WTC11 (cell line): ENCODE results near the gene TMEM82.

Experiments
- CBFB ChIP-seq: sonication (generic); formaldehyde crosslinking; IDR thresholded peaks from 2 replicates; pipeline ENCODE4 v1.8.1; 2022; ENCODE audit warnings: mild to moderate bottlenecking, low read depth, missing genetic modification reagents
- CREB1 ChIP-seq: sonication (generic); formaldehyde crosslinking; IDR thresholded peaks from 2 replicates; pipeline ENCODE4 v1.8.0; 2023; ENCODE audit warnings: mild to moderate bottlenecking, missing genetic modification reagents
- CREM ChIP-seq: sonication (generic); formaldehyde crosslinking; IDR thresholded peaks from 2 replicates; pipeline ENCODE4 v1.8.1; 2022; ENCODE audit warnings: mild to moderate bottlenecking, missing genetic modification reagents, moderate library complexity
- JAZF1 ChIP-seq: fragments of 250-450 bp; sonication (Bioruptor Pico); IDR thresholded peaks from 2 replicates; pipeline ENCODE4 v1.9.0; 2021; ENCODE audit warnings: moderate library complexity, mild to moderate bottlenecking, inconsistent platforms
- JUN ChIP-seq: sonication (generic); formaldehyde crosslinking; IDR thresholded peaks from 2 replicates; pipeline ENCODE4 v1.8.0; 2023; ENCODE audit warnings: mild to moderate bottlenecking, missing genetic modification reagents
- NR1H2 ChIP-seq: sonication (generic); formaldehyde crosslinking; IDR thresholded peaks from 2 replicates; pipeline ENCODE4 v1.9.0; 2021; ENCODE audit warnings: mild to moderate bottlenecking, moderate library complexity, missing genetic modification reagents
- TCF7 ChIP-seq: sonication (generic); formaldehyde crosslinking; IDR thresholded peaks from 2 replicates; pipeline ENCODE4 v1.8.0; 2022; ENCODE audit warnings: mild to moderate bottlenecking, low read depth, missing genetic modification reagents, moderate library complexity
- TF ChIP-seq, protein P1 (sequence below): fragments of 250-450 bp; sonication (Bioruptor Pico); IDR thresholded peaks from 2 replicates; pipeline ENCODE4 v1.9.0; 2021; ENCODE audit warnings: moderate library complexity, mild to moderate bottlenecking, inconsistent platforms, borderline replicate concordance
- TF ChIP-seq, protein P2 (sequence below): sonication (generic); formaldehyde crosslinking; IDR thresholded peaks from 2 replicates; pipeline ENCODE4 v1.8.0; 2022; ENCODE audit warnings: mild to moderate bottlenecking, missing genetic modification reagents
- TF ChIP-seq, protein P3 (sequence below): fragments of 200-600 bp; IDR thresholded peaks from 2 replicates; pipeline ENCODE4 v1.8.0; 2022; ENCODE audit warnings: antibody characterized with exemption
- TF ChIP-seq, protein P4 (sequence below): sonication (generic); formaldehyde crosslinking; IDR thresholded peaks from 2 replicates; pipeline ENCODE4 v1.8.1; 2023; ENCODE audit warnings: mild to moderate bottlenecking, missing genetic modification reagents, moderate library complexity

DNA sequence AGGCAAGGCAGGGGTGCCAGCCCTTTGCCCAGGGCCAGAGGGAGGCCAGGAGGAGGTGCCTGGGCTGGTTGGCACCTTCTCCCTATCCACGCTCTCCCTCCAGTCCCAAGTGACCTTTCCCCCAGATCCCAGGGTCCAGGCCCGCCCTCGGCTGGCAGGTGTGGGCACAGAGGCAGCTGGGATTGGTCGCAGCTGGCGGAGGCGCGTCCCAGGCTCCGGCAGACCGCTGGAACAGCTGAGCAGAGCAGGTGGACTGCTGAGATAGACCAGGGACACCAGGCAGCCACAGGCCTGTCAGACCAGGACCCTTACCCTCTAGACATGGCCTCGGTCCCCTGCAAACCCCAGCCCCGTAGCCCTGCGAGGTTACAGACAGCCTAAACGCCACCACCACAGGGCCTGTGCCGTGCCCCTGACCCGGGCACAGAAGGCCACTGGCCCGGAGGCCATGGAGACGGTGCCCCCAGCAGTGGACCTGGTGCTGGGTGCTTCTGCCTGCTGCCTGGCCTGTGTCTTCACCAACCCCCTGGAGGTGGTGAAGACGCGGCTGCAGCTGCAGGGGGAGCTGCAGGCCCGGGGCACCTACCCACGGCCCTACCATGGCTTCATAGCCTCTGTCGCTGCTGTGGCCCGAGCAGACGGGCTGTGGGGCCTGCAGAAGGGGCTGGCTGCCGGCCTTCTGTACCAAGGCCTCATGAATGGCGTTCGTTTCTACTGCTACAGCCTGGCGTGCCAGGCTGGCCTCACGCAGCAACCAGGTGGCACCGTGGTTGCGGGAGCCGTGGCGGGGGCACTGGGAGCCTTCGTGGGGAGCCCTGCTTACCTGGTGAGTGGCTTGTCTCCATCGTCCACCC is 6.0 kb upstream of the TMEM82 start, which contains the start of gene SLC25A34:
- no peak for TF ChIP-seq CBFB (CRISPR knock-in tag)
- TF ChIP-seq CREB1 (CRISPR knock-in tag), result no peak
- TF ChIP-seq, protein P1, sequence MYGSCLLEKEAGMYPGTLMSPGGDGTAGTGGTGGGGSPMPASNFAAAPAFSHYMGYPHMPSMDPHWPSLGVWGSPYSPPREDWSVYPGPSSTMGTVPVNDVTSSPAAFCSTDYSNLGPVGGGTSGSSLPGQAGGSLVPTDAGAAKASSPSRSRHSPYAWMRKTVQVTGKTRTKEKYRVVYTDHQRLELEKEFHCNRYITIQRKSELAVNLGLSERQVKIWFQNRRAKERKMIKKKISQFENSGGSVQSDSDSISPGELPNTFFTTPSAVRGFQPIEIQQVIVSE (CRISPR knock-in tag), result no peak
- TF ChIP-seq, protein P2, sequence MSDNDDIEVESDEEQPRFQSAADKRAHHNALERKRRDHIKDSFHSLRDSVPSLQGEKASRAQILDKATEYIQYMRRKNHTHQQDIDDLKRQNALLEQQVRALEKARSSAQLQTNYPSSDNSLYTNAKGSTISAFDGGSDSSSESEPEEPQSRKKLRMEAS (CRISPR knock-in tag), result no peak
- TF ChIP-seq TCF7 (CRISPR knock-in tag), result no peak
- no peak for TF ChIP-seq CREM (CRISPR knock-in tag)
- TF ChIP-seq JUN (CRISPR knock-in tag), result no peak
- TF ChIP-seq, protein P3, sequence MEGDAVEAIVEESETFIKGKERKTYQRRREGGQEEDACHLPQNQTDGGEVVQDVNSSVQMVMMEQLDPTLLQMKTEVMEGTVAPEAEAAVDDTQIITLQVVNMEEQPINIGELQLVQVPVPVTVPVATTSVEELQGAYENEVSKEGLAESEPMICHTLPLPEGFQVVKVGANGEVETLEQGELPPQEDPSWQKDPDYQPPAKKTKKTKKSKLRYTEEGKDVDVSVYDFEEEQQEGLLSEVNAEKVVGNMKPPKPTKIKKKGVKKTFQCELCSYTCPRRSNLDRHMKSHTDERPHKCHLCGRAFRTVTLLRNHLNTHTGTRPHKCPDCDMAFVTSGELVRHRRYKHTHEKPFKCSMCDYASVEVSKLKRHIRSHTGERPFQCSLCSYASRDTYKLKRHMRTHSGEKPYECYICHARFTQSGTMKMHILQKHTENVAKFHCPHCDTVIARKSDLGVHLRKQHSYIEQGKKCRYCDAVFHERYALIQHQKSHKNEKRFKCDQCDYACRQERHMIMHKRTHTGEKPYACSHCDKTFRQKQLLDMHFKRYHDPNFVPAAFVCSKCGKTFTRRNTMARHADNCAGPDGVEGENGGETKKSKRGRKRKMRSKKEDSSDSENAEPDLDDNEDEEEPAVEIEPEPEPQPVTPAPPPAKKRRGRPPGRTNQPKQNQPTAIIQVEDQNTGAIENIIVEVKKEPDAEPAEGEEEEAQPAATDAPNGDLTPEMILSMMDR, result no peak
- TF ChIP-seq JAZF1 (CRISPR knock-in tag), result no peak
- no peak for TF ChIP-seq NR1H2 (CRISPR knock-in tag)
- TF ChIP-seq, protein P4, sequence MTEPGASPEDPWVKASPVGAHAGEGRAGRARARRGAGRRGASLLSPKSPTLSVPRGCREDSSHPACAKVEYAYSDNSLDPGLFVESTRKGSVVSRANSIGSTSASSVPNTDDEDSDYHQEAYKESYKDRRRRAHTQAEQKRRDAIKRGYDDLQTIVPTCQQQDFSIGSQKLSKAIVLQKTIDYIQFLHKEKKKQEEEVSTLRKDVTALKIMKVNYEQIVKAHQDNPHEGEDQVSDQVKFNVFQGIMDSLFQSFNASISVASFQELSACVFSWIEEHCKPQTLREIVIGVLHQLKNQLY (CRISPR knock-in tag), result no peak
